GM23338 (cell line): ENCODE results near the gene EFNB3.

Source experiments
- CREB1 ChIP-seq: fragments of 250-450 bp; sonication (Bioruptor Pico); IDR thresholded peaks from 2 replicates; pipeline ENCODE4 v1.5.0; 2020; ENCODE audit warnings: low read depth, mild to moderate bottlenecking, moderate library complexity
- CTCF ChIP-seq, 2 experiments: fragments of 200-600 bp in 1 of 2; sonication (generic) in 1 of 2; conservative IDR thresholded peaks; 2 replicates each; pipeline versions ENCODE4 v1.5.1 to v1.6.1; 2016 to 2017; ENCODE audit warnings: antibody characterized with exemption in 2 of 2, low read depth in 2 of 2, mild to moderate bottlenecking in 2 of 2, moderate library complexity in 1 of 2
- ETS1 ChIP-seq: IDR thresholded peaks from 2 replicates; pipeline ENCODE4 v1.6.1; 2016; ENCODE audit warnings: antibody characterized with exemption
- EZH2 ChIP-seq: fragments of 200-600 bp; sonication (generic); IDR thresholded peaks from one replicate; pipeline ENCODE4 v1.8.0; 2017; ENCODE audit warnings: antibody characterized with exemption, mild to moderate bottlenecking, low read depth; ENCODE audit not compliant: unreplicated experiment
- EZH2phosphoT487 ChIP-seq: fragments of 200-600 bp; sonication (generic); IDR thresholded peaks from one replicate; pipeline ENCODE4 v1.8.1; 2018; ENCODE audit warnings: antibody characterized with exemption; ENCODE audit not compliant: unreplicated experiment
- JUNB ChIP-seq: IDR thresholded peaks from one replicate; pipeline ENCODE4 v1.6.1; 2016; ENCODE audit warnings: antibody characterized with exemption; ENCODE audit not compliant: unreplicated experiment
- NANOG ChIP-seq: IDR thresholded peaks from 2 replicates; pipeline ENCODE4 v1.6.1; 2016; ENCODE audit warnings: antibody characterized with exemption, borderline replicate concordance
- POLR2AphosphoS5 ChIP-seq: IDR thresholded peaks from 2 replicates; pipeline ENCODE4 v1.6.1; 2016; ENCODE audit warnings: antibody characterized with exemption, low read depth
- REST ChIP-seq: IDR thresholded peaks from one replicate; pipeline ENCODE4 v1.6.1; 2018; ENCODE audit warnings: antibody characterized with exemption; ENCODE audit not compliant: unreplicated experiment
- STAT1 ChIP-seq: IDR thresholded peaks from one replicate; pipeline ENCODE4 v1.6.1; 2016; ENCODE audit warnings: antibody characterized with exemption; ENCODE audit not compliant: unreplicated experiment
- ZNF114 ChIP-seq: fragments of 250-450 bp; sonication (Bioruptor Pico); IDR thresholded peaks from 2 replicates; pipeline ENCODE4 v1.5.0; 2020; ENCODE audit warnings: mild to moderate bottlenecking, moderate library complexity
- ZNF331 ChIP-seq: fragments of 250-450 bp; sonication (Bioruptor Pico); IDR thresholded peaks from 2 replicates; pipeline ENCODE4 v1.5.0; 2020; ENCODE audit warnings: low read depth, mild to moderate bottlenecking, moderate library complexity
- ZNF462 ChIP-seq: fragments of 250-450 bp; sonication (Bioruptor Pico); IDR thresholded peaks from 2 replicates; pipeline ENCODE4 v1.5.0; 2020; ENCODE audit warnings: mild to moderate bottlenecking, moderate library complexity

GRCh38 chr17:7719661-7720060 is 14.7 kb downstream of the EFNB3 start:
- no peak for TF ChIP-seq CTCF (conservative IDR thresholded peaks at IDR 0.05; ENCODE audit: low read depth in 2 of 2)
- no peak for TF ChIP-seq REST
- no peak for TF ChIP-seq EZH2
- no peak for TF ChIP-seq ETS1
- no peak for TF ChIP-seq POLR2AphosphoS5
- no peak for TF ChIP-seq ZNF331
- TF ChIP-seq EZH2phosphoT487, result no peak
- TF ChIP-seq JUNB, result no peak
- TF ChIP-seq CREB1 (CRISPR knock-in tag), result no peak
- TF ChIP-seq STAT1, result no peak
- TF ChIP-seq NANOG, result no peak
- TF ChIP-seq ZNF114, result no peak
- TF ChIP-seq ZNF462 (CRISPR knock-in tag), result no peak
